ENCODE data around the gene CASQ2. TPM values are rescaled to one million over a fixed set of nuclear protein-coding genes. Genes with fewer than 3 reads are reported as not detected.

CASQ2 gene
- total and polyA plus RNA-seq, 9 of the 15 experiments (the other 6 are each of a cell fraction or from before 2014, with no cell fraction given) = not detected

GRCh38 chr1:115782571-115783281 is 14.2 kb upstream of the CASQ2 start:
- ChIA-PET CTCF (ENCODE audit: low intra/inter-chr PET ratio) (no interaction called here), POLR2A (interaction anchor here (0.8 kb wide), 1 partner anchor 13 kb away, joined by 3 read pairs; no protein-coding TSS in a partner anchor)
- in situ Hi-C loops (cut with MboI) (no loop called here), intact Hi-C loops (cut with micrococcal nuclease) (no loop called here)
- Histone ChIP-seq H3K9me1 (ENCODE audit: control insufficient read depth, insufficient read depth, low read length) (no peaks in the 10 kb centered on the region), H3K9ac (ENCODE audit: insufficient read depth in 1 of 2, low read depth in 2 of 2, low read length in 2 of 2) (no peak overlapping the region), H3K9me3 (replicated peaks; ENCODE audit: control insufficient read depth, insufficient read depth, low read depth, low read length) (no peaks in the 10 kb centered on the region), H3K4me1 (replicated peaks in 1 of 2; ENCODE audit: control insufficient read depth in 2 of 2, insufficient read depth in 2 of 2, low read length in 2 of 2) (no peaks in the 10 kb centered on the region), H3K4me2 (ENCODE audit: insufficient read depth, low read length) (no peak overlapping the region), H2AFZ (ENCODE audit: low read depth, low read length) (no peak overlapping the region), H3K27me3 (ENCODE audit: control insufficient read depth in 2 of 2, insufficient read depth in 2 of 2, low read length in 2 of 2) (no peaks in the 10 kb centered on the region), H3K36me3 (ENCODE audit: control insufficient read depth, insufficient read depth, low read length) (no peaks in the 10 kb centered on the region), H4K20me1 (replicated peaks; ENCODE audit: control insufficient read depth, insufficient read depth, low read length) (no peaks in the 10 kb centered on the region; the same call in 1 of the 2 replicates), H3K4me3 (no peak overlapping the region), H3K79me2 (ENCODE audit: control insufficient read depth, insufficient read depth, low read length) (no peaks in the 10 kb centered on the region), H3K27ac (ENCODE audit: extremely low read depth, low read depth, low read length) (no peak overlapping the region)
- TF ChIP-seq ZBTB12 (CRISPR knock-in tag; IDR thresholded peaks at IDR 0.05) (no peak), SRSF3 (IDR thresholded peaks at IDR 0.05; ENCODE audit: insufficient read depth, low read length) (no peak), KLF16 (IDR thresholded peaks at IDR 0.05) (no peak), EHMT2 (IDR thresholded peaks at IDR 0.05) (no peak), HIVEP1 (CRISPR knock-in tag; IDR thresholded peaks at IDR 0.05) (no peak), TRIM28 (IDR thresholded peaks at IDR 0.05) (no peak), POU5F1 (IDR thresholded peaks at IDR 0.05; ENCODE audit: borderline replicate concordance, low read depth, low read length, partially characterized antibody) (no peak), ZBTB1 (CRISPR knock-in tag; IDR thresholded peaks at IDR 0.05; ENCODE audit: borderline replicate concordance, low read depth) (no peak), EP400 (IDR thresholded peaks at IDR 0.05) (no peak), SREBF2 (CRISPR knock-in tag; IDR thresholded peaks at IDR 0.05) (no peak), MITF (IDR thresholded peaks at IDR 0.05) (no peak), BACH1 (tag; IDR thresholded peaks at IDR 0.05) (no peak), ZFX (CRISPR knock-in tag; IDR thresholded peaks at IDR 0.05) (no peak), JUNB (CRISPR knock-in tag; conservative IDR thresholded peaks at IDR 0.05) (no peak), MCM3 (IDR thresholded peaks at IDR 0.05) (no peak), SIN3B (IDR thresholded peaks at IDR 0.05; ENCODE audit: low read depth) (no peak), LCOR (CRISPR knock-in tag; IDR thresholded peaks at IDR 0.05) (no peak), NFXL1 (CRISPR knock-in tag; IDR thresholded peaks at IDR 0.05) (no peak), E2F5 (CRISPR knock-in tag; IDR thresholded peaks at IDR 0.05) (no peak), ZNF280A (IDR thresholded peaks at IDR 0.05; ENCODE audit: low read depth, partially characterized antibody) (no peak)
- DNase-seq (ENCODE audit: extremely low read depth in 1 of 4, low spot score in 3 of 4) = no peak
- no TSS peak for BruUV-seq (replicated peaks)
- 0% methylated on average over 1 of the region's 1 CpG for WGBS (ENCODE audit: insufficient coverage, low coverage, missing lambda C conversion rate)
- ATAC-seq = no peak
- no peak for FAIRE-seq

Data from K562 (cell line).